ENCODE measurements around the gene C1orf74.

- no peak for TF ChIP-seq EZH2 (IDR thresholded peaks at IDR 0.05; ENCODE audit: borderline replicate concordance, low read length)
- TF ChIP-seq CTCF (conservative IDR thresholded peaks at IDR 0.05 in 1 of 2, IDR thresholded peaks at IDR 0.05 in 1 of 2; ENCODE audit: extremely low read depth in 1 of 2, insufficient read depth in 1 of 2, low read depth in 1 of 2, low read length in 2 of 2) = no peak
These were observed 35.7 kb downstream of the C1orf74 start for GRCh38 chr1:209748620-209749019.
